ENCODE data around the gene CAMK2B. TPM values are rescaled to one million over a fixed set of nuclear protein-coding genes. Genes with fewer than 3 reads are reported as not detected.

Gene CAMK2B
- total RNA-seq, 1 experiment from 2014 or later = not detected

DNA sequence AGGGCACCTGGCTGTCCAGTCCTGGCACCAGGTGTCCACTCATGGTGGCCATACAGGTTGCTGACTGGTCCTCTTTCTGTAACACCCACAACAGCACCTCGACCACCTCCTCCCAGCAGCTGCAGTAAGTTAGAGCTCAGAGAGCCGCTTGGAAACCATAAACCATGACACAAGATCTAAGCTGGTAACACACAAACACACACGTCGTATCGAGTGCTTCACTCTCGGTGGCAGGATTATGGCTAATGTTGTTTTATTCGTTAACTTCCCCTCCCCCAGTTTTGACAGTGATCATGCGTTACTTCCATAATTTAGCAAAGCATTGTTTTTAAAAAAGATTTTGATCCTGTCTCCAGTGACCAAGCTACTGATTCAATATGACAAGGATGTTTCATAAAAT is 59.7 kb downstream of the CAMK2B start:
- no peak overlapping the region for H3K4me3 ChIP-seq (ENCODE audit: low read depth, low read length)
- Mint-ChIP-seq H3K36me3 (ENCODE audit: insufficient read depth, unreplicated experiment) (no peaks in the 10 kb centered on the region), H3K27me3 (ENCODE audit: insufficient read depth, unreplicated experiment) (peaks cover 21% of the 10 kb centered on the region), H3K4me3 (ENCODE audit: unreplicated experiment) (no peak overlapping the region), H3K9me3 (ENCODE audit: unreplicated experiment) (no peaks in the 10 kb centered on the region), H3K27ac (ENCODE audit: unreplicated experiment) (no peak overlapping the region), H3K4me1 (ENCODE audit: low read depth, unreplicated experiment) (no peaks in the 10 kb centered on the region)
- H3K36me3 ChIP-seq (ENCODE audit: control insufficient read depth, insufficient read depth, low read length) = no peaks in the 10 kb centered on the region
- no peak for DNase-seq
- POLR2A ChIA-PET = no interaction called here
- TF ChIP-seq, protein P1, sequence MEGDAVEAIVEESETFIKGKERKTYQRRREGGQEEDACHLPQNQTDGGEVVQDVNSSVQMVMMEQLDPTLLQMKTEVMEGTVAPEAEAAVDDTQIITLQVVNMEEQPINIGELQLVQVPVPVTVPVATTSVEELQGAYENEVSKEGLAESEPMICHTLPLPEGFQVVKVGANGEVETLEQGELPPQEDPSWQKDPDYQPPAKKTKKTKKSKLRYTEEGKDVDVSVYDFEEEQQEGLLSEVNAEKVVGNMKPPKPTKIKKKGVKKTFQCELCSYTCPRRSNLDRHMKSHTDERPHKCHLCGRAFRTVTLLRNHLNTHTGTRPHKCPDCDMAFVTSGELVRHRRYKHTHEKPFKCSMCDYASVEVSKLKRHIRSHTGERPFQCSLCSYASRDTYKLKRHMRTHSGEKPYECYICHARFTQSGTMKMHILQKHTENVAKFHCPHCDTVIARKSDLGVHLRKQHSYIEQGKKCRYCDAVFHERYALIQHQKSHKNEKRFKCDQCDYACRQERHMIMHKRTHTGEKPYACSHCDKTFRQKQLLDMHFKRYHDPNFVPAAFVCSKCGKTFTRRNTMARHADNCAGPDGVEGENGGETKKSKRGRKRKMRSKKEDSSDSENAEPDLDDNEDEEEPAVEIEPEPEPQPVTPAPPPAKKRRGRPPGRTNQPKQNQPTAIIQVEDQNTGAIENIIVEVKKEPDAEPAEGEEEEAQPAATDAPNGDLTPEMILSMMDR (IDR thresholded peaks at IDR 0.05; ENCODE audit: insufficient read depth in 1 of 2, low read depth in 1 of 2, low read length in 1 of 2, severe bottlenecking in 1 of 2, unreplicated experiment in 1 of 2) = no peak
- intact Hi-C loops (cut with micrococcal nuclease; ENCODE audit: unreplicated experiment) = no loop called here
- no peaks in the 10 kb centered on the region; the same call in none of the 2 replicates for H3K27me3 ChIP-seq (replicated peaks; ENCODE audit: control insufficient read depth, insufficient read depth, low read length)
- H3K9me3 ChIP-seq = no peaks in the 10 kb centered on the region
- CTCF ChIA-PET = no interaction called here
- H3K4me1 ChIP-seq = no peaks in the 10 kb centered on the region
- BruUV-seq (replicated peaks) = no TSS peak

DNA sequence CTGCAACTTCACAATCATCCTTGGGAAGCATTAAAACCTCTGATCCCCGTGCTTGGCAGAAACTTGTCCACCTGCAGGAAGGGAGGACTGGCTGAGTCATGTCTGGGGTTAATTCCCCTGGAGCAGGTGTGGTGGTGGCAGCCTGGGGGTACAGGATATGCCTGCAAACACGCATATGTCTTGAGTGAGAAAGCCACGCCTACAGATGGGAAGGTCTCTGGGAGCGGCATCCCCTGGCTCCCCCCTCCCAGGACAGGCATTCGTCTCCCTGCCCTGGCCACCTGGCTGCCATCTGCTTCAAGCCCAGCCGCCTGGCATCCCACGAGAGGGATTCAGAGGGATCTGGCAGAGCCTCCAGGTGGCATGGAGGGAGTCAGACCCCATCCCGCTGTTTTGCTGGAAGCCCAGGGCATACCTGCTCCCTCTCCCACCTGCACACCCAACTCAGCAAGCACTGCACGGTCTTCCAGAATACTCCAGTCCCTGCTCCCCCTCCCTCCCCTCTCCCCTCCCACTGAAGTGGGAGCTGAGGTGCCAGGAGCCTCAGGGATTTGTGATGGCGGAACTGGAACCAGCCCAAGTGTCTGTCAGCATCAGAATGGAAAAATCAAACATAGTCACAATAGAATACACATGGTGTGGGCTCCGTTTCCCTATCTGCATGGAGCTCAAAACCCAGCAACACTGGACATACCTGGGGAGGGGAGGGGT is 61.0 kb downstream of the CAMK2B start:
- POLR2A ChIA-PET = no interaction called here
- CTCF ChIA-PET = no interaction called here
- H3K27me3 Mint-ChIP-seq (ENCODE audit: insufficient read depth, unreplicated experiment) = peaks cover 21% of the 10 kb centered on the region

DNA sequence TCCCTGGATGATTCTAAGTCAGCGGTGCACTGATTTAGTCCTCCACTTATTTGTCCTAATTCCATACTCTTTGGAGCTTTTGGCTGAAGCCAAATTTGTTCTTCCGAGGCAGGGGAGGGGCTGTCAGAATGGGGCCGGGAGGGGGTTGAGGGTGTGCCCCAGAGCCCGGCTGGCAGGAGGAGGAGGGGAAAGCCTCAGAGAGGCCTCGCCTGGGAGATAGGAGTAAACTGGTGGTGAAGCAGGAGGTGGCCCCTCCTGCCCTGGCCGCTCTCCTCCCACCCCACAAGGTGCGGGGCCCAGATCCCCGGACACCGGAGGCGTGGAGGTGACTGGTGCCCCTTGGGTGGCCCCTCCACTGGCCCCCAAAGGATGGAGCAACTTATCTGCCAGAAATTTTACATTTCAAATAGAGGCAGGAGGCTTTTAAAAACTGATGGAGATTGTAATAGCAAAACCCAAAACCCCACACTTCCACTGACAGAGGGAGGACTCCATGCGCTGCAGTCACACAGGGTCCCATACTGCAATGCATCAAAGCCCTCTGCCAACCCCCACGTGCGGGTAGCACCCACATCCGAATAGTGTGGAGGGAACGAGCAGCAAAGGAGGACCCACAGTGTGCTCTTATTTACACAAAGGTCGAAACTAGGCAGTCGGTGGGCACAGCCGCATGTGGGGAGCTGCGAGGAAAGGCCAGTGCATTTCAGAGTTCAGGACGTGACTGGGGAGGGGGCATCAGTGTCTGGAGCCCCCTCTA is 61.9 kb downstream of the CAMK2B start:
- no peak overlapping the region for H3K4me3 ChIP-seq (ENCODE audit: low read depth, low read length)
- Mint-ChIP-seq H3K27ac (ENCODE audit: unreplicated experiment) (no peak overlapping the region), H3K36me3 (ENCODE audit: insufficient read depth, unreplicated experiment) (no peaks in the 10 kb centered on the region), H3K4me1 (ENCODE audit: low read depth, unreplicated experiment) (no peaks in the 10 kb centered on the region), H3K9me3 (ENCODE audit: unreplicated experiment) (no peaks in the 10 kb centered on the region), H3K27me3 (ENCODE audit: insufficient read depth, unreplicated experiment) (peaks cover 17% of the 10 kb centered on the region), H3K4me3 (ENCODE audit: unreplicated experiment) (no peak overlapping the region)
- no peaks in the 10 kb centered on the region for H3K4me1 ChIP-seq
- BruUV-seq (replicated peaks) = no TSS peak
- no peaks in the 10 kb centered on the region for H3K9me3 ChIP-seq
- H3K27me3 ChIP-seq (replicated peaks; ENCODE audit: control insufficient read depth, insufficient read depth, low read length) = no peaks in the 10 kb centered on the region; the same call in none of the 2 replicates
- ChIA-PET POLR2A (no interaction called here), CTCF (no interaction called here)
- intact Hi-C loops (cut with micrococcal nuclease; ENCODE audit: unreplicated experiment) = no loop called here
- no peaks in the 10 kb centered on the region for H3K36me3 ChIP-seq (ENCODE audit: control insufficient read depth, insufficient read depth, low read length)
- TF ChIP-seq, protein P1 (IDR thresholded peaks at IDR 0.05; ENCODE audit: insufficient read depth in 1 of 2, low read depth in 1 of 2, low read length in 1 of 2, severe bottlenecking in 1 of 2, unreplicated experiment in 1 of 2) = no peak
- no peak for DNase-seq

More for the DNA sequence above, 61.0 kb downstream of the CAMK2B start:
- Histone ChIP-seq H3K4me1 (no peaks in the 10 kb centered on the region), H3K36me3 (ENCODE audit: control insufficient read depth, insufficient read depth, low read length) (no peaks in the 10 kb centered on the region), H3K9me3 (no peaks in the 10 kb centered on the region), H3K27me3 (replicated peaks; ENCODE audit: control insufficient read depth, insufficient read depth, low read length) (no peaks in the 10 kb centered on the region; the same call in none of the 2 replicates), H3K4me3 (ENCODE audit: low read depth, low read length) (no peak overlapping the region)
- Mint-ChIP-seq H3K4me3 (ENCODE audit: unreplicated experiment) (no peak overlapping the region), H3K36me3 (ENCODE audit: insufficient read depth, unreplicated experiment) (no peaks in the 10 kb centered on the region), H3K27ac (ENCODE audit: unreplicated experiment) (no peak overlapping the region), H3K9me3 (ENCODE audit: unreplicated experiment) (no peaks in the 10 kb centered on the region), H3K4me1 (ENCODE audit: low read depth, unreplicated experiment) (no peaks in the 10 kb centered on the region)
- DNase-seq = no peak
- intact Hi-C loops (cut with micrococcal nuclease; ENCODE audit: unreplicated experiment) = no loop called here
- BruUV-seq (replicated peaks) = no TSS peak
- TF ChIP-seq, protein P1 (IDR thresholded peaks at IDR 0.05; ENCODE audit: insufficient read depth in 1 of 2, low read depth in 1 of 2, low read length in 1 of 2, severe bottlenecking in 1 of 2, unreplicated experiment in 1 of 2) = no peak

All from Caco-2 (cell line).